ENCODE measurements around the gene CCNB1IP1.
A peak's percentile ranks its signal among the peaks of the same experiment; 100 is the strongest.
"Not testable (repeated sequence)": the region's sequence is repeated elsewhere in the genome, so short reads cannot be mapped to it uniquely, and the experiment has no call there.

Gene CCNB1IP1, protein sequence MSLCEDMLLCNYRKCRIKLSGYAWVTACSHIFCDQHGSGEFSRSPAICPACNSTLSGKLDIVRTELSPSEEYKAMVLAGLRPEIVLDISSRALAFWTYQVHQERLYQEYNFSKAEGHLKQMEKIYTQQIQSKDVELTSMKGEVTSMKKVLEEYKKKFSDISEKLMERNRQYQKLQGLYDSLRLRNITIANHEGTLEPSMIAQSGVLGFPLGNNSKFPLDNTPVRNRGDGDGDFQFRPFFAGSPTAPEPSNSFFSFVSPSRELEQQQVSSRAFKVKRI

GRCh38 chr14:20332788-20333493 lies at the start of gene CCNB1IP1:
Gene CCNB1IP1 (minus strand): TSS chr14:20333279. CDS start chr14:20316523, 16,756 bp downstream.
- DNase-seq, result peak; percentile 92

DNA sequence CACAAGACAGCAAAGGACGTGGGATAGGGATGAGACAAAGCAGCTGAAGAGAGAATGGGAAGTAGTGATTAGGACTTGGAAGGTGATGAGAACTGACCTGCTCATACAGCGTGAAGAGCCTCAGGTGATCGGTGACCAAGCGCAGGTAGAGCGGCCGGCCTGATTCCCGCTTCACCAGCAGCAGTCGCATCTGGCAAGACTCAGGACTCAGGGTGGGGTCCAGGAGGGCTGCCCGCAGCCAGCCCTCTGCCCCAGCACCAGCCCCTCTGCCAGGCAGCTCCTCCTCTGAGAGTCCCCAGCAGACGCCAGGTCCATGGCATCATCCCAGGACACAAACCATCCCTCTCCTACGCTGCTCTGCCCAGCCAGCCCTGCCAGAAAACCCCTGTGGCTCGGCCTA lies 49.4 kb upstream of the CCNB1IP1 start:
- DNase-seq, result no peak

- no peak for DNase-seq
Observed at GRCh38 chr14:20381341-20381740, 48.3 kb upstream of the CCNB1IP1 start.

GRCh38 chr14:20380681-20381080 lies 47.6 kb upstream of the CCNB1IP1 start:
- DNase-seq, result no peak

- DNase-seq, result no peak
Observed at GRCh38 chr14:20379743-20380142, 46.7 kb upstream of the CCNB1IP1 start.

- no peak for DNase-seq
Observed at GRCh38 chr14:20377171-20377570, 44.1 kb upstream of the CCNB1IP1 start.

GRCh38 chr14:20376071-20376588 lies 43.1 kb upstream of the CCNB1IP1 start:
- no peak for DNase-seq

- no peak for DNase-seq
Observed at GRCh38 chr14:20375471-20375870, 42.4 kb upstream of the CCNB1IP1 start.

DNA sequence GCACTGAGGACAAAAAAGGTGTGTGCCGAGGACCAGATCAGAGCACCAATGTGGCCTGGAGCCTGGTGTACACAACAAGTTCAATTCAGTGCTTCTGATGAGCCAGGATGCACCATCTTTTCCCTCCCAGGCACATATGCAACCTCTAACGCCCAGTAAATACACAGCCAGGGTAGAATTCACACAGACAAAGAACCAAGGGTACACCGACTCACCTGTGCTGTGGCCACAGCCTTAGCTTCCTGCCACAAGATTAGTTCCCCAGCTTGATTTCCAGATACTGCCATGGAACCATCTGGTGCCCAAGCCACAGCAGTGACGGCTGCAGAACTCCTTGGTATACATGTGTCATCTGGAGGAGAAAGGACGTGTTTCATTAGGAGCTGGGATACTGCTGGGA lies 39.7 kb upstream of the CCNB1IP1 start:
- no peak for DNase-seq

- DNase-seq, result peak; percentile 8
Observed at GRCh38 chr14:20365928-20366327, 32.8 kb upstream of the CCNB1IP1 start.

DNA sequence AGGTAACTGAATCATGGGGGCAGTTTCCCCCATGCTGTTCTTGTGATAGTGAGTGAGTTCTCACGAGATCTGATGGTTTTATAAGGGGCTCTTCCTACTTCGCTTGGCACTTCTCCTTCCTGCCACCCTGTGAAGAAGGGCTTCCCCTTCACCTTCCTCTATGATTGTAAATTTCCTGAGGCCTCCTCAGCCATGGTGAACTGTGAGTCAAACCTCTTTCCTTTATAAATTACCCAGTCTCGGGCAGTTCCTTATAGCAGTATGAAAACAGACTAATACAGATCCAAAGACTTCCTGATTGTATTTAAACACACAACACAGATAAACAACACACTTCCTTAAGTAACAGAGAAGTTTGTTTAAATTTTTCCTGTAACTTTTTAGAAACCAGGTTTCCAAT lies 25.4 kb upstream of the CCNB1IP1 start:
- not testable (repeated sequence) for DNase-seq

- DNase-seq, result no peak
Observed at GRCh38 chr14:20356422-20356821, 23.3 kb upstream of the CCNB1IP1 start.

DNA sequence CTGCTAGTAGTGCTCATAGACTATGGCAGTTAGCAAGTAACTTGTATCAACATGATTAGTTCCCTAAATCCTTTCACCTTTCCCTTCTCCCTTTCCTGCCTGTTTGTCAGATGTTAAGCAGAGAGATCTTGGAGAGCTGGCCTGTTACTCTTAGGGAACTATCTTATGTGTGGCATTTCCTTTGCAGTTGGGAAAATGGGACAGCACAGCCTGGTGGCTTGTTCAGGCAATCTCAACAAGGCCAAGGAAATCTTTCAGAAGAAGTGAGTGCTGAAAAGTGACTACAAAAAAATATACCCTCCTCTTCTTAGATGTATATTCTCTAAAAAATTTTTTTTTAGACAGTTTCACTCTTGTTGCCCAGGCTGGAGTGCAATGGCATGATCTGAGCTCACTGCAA lies 17.8 kb upstream of the CCNB1IP1 start:
- DNase-seq, result no peak

GRCh38 chr14:20350282-20350681 lies 17.2 kb upstream of the CCNB1IP1 start:
- no peak for DNase-seq

DNA sequence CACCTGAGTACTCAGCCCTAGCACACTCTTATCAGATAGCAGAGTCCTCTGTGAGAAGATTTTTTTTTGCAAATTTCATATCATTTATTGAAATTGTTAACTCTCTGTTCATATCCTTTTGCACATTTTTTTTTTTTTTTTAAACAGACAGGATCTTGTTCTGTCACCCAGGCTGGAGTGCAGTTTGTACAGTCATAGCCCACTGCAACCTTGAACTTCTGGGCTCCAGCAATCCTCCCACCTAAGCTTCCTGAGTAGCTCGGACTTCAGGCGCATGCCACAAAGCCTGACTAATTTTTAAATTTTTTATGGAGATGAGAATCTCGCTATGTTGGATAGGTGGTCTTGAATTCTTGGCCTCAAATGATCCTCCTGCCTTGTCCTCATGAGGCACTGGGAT lies 14.7 kb upstream of the CCNB1IP1 start:
- DNase-seq, result no peak

- no peak for DNase-seq
Observed at GRCh38 chr14:20346713-20347112, 13.6 kb upstream of the CCNB1IP1 start.

GRCh38 chr14:20345366-20345765 lies 12.3 kb upstream of the CCNB1IP1 start:
- no peak for DNase-seq

DNA sequence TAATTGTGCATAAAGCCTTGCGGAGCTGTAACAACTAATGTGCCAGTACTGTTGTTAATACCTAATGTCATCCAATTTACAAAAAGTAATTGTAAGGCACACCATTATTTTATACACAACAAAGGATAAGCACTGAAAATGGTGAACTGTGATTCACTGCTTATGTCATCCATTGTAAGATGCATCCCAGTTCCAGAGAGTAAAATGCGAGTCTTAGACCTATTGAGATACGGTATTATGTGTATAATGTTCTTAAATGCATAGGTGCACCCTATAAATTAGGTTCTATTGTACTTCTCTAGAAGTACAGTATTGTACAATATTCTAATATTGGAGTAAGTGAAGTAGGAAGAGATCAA lies 10.8 kb upstream of the CCNB1IP1 start:
- DNase-seq, result no peak

DNA sequence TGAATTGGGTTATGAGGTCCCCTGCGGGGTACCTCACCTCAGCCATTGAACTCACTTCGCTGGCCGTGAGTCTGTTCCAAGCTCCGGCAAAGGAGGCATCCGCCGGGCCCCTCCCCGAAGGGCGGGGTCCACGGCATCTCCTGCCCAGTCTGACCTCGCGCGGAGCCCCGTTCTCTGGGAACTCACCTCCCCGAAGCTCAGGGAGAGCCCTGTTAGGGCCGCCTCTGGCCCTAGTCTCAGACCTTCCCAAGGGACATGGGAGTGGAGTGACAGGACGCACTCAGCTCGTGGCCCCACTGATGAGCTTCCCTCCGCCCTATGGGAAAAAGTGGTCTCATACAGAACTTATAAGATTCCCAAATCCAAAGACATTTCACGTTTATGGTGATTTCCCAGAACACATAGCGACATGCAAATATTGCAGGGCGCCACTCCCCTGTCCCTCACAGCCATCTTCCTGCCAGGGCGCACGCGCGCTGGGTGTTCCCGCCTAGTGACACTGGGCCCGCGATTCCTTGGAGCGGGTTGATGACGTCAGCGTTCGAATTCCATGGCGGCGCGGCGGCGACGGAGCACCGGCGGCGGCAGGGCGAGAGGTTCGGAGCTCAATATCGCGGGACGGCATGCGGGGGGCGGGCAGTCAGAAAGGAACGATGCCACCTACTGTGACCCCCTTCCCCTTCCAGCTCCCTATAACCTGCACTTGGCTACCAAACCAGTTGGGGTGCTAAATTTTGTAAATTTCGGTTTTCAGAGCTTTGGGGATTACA lies 10.2 kb upstream of the CCNB1IP1 start, which contains the start of gene PARP2:
PARP2 (plus strand) TSS at position 544 of the 770 bp plus-strand sequence; CDS start at position 551, 7 bp downstream.
- peak; percentile 99 for DNase-seq

DNA sequence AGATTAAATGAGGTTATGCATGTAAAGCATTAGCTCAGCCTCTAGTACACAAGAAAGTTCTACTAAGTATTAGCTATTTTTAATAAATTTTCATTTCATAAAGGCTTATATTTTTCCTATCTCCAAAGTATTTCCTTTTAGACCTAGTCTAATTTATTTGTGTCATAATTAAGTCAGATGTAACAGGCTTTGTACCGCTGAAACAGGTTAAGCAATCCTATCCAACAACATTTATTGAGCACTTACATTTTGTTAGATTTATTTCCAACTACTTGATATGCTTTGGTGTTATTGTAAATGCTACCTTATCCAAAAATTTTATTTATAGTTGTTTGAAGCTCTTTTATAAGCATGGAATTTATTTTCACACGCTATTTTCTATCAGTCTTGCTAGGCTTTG lies 8.6 kb upstream of the CCNB1IP1 start:
- DNase-seq, result no peak

DNA sequence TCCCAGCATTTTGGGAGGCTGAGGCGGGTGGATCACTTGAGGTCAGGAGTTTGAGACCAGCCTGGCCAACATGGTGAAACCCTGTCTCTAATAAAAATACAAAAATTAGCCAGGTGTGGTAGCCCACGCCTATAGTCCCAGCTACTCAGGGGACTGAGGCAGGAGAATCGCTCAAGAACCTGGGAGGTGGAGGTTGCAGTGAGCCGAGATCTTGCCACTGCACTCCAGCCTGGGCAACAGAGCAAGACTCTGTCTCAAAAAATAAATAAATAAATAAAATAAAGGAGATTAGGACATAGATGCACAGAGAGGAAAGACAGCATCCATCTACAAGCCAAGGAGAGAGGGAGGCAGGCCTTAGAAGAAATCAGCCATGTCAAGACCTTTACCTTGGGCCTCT lies 8.0 kb upstream of the CCNB1IP1 start:
- not testable (repeated sequence) for DNase-seq

DNA sequence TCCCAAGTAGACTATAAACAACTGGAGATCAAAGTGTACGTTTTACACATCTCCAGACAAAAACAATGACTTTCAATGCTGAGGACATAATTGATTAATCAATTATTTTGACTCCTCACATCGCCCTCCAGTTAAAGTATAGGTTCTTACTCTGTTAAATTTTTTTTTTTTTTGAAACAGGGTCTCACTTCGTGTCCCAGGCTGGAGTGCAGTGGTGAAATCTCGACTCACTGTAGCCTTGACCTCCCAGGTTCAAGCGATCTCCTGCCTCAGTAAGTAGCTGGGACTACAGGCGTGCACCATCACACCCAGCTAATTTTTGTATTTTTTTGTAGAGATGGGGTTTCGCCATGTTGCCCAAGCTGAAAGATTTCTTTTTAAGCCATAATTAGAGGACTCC lies 938 bp upstream of the CCNB1IP1 start:
- DNase-seq, result no peak

DNA sequence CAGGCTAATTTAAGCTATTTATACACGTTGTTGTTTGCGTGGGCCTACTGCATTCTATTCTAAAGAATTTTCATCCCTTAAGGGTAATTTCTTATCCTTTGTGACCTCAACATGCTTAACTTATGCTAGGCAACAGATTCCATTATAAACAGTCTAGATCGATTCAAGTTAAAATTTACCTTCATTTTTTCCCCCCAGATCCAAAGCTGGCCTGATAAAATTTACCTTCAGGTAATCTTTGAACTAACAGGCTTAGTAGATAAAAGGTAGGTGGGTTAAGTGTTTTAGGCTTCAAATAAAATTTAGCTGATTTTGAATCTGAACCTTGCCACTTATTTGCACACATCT lies 389 bp upstream of the CCNB1IP1 start:
- DNase-seq, result no peak

DNA sequence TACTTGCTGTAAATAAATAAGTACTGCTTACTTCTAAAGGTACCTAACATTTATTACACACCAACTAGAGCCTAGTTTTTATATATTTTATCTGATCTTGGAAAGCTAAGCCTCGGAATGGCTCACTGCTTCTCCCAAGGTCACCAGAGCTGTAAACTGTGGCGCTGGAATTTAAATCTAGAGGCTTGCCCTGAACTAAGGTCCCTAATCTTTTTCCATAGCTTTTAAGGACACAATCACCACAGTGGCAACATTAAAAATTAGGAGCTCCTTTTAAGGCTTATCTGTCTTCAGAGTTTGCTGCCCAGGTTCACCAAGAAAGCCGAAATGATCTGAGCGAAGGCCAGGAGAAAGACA lies 670 bp downstream of the CCNB1IP1 start:
- DNase-seq, result no peak
